Ishikawa (cell line): ENCODE results near the gene DNAH12.

Experiments
- CEBPB ChIP-seq: IDR thresholded peaks from 2 replicates; pipeline ENCODE4 v1.6.1; 2012
- CREB1 ChIP-seq: IDR thresholded peaks from 2 replicates; pipeline ENCODE4 v1.6.1; 2012; ENCODE audit warnings: low read depth
- EGR1 ChIP-seq: IDR thresholded peaks from 2 replicates; pipeline ENCODE4 v1.6.1; 2012
- EP300 ChIP-seq: IDR thresholded peaks from 2 replicates; pipeline ENCODE4 v1.6.1; 2012; ENCODE audit warnings: borderline replicate concordance
- FOXM1 ChIP-seq: IDR thresholded peaks from 2 replicates; pipeline ENCODE4 v1.6.1; 2012; ENCODE audit warnings: low read depth, borderline replicate concordance
- NFIC ChIP-seq: IDR thresholded peaks from 2 replicates; pipeline ENCODE4 v1.6.1; 2012
- RAD21 ChIP-seq: IDR thresholded peaks from 2 replicates; pipeline ENCODE4 v1.6.1; 2012; ENCODE audit warnings: low read depth
- TAF1 ChIP-seq: IDR thresholded peaks from 2 replicates; pipeline ENCODE4 v1.6.1; 2012; ENCODE audit warnings: low read depth, mild to moderate bottlenecking
- TCF12 ChIP-seq: IDR thresholded peaks from 2 replicates; pipeline ENCODE4 v1.6.1; 2012; ENCODE audit warnings: low read depth
- TEAD4 ChIP-seq: IDR thresholded peaks from 2 replicates; pipeline ENCODE4 v1.6.1; 2012
- YY1 ChIP-seq: IDR thresholded peaks from 2 replicates; pipeline ENCODE4 v1.6.1; 2012; ENCODE audit warnings: low read depth
- TF ChIP-seq, protein P1 (sequence below): IDR thresholded peaks from 2 replicates; pipeline ENCODE4 v1.6.1; 2012
- TF ChIP-seq, protein P2 (sequence below): IDR thresholded peaks from 2 replicates; pipeline ENCODE4 v1.6.1; 2012; ENCODE audit warnings: low read depth, mild to moderate bottlenecking

DNA sequence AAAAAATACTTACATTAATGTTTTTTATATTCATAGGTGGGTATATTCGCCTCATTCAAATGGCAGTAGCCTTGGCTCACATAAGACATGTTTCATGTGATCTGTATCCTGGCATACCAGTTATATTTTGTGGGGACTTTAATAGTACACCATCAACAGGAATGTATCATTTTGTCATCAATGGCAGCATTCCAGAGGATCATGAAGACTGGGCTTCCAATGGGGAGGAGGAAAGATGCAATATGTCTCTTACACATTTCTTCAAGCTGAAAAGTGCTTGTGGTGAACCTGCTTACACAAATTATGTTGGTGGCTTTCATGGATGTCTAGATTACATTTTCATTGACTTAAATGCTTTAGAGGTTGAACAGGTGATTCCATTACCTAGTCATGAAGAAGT lies 15.4 kb upstream of the DNAH12 start:
- TF ChIP-seq RAD21 (no peak), CEBPB (no peak), TCF12 (no peak), YY1 (no peak), NFIC (no peak), TAF1 (no peak), CREB1 (no peak), EP300 (no peak), TEAD4 (no peak), EGR1 (no peak), FOXM1 (no peak)
- TF ChIP-seq, protein P1, sequence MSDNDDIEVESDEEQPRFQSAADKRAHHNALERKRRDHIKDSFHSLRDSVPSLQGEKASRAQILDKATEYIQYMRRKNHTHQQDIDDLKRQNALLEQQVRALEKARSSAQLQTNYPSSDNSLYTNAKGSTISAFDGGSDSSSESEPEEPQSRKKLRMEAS, result no peak
- TF ChIP-seq, protein P2, sequence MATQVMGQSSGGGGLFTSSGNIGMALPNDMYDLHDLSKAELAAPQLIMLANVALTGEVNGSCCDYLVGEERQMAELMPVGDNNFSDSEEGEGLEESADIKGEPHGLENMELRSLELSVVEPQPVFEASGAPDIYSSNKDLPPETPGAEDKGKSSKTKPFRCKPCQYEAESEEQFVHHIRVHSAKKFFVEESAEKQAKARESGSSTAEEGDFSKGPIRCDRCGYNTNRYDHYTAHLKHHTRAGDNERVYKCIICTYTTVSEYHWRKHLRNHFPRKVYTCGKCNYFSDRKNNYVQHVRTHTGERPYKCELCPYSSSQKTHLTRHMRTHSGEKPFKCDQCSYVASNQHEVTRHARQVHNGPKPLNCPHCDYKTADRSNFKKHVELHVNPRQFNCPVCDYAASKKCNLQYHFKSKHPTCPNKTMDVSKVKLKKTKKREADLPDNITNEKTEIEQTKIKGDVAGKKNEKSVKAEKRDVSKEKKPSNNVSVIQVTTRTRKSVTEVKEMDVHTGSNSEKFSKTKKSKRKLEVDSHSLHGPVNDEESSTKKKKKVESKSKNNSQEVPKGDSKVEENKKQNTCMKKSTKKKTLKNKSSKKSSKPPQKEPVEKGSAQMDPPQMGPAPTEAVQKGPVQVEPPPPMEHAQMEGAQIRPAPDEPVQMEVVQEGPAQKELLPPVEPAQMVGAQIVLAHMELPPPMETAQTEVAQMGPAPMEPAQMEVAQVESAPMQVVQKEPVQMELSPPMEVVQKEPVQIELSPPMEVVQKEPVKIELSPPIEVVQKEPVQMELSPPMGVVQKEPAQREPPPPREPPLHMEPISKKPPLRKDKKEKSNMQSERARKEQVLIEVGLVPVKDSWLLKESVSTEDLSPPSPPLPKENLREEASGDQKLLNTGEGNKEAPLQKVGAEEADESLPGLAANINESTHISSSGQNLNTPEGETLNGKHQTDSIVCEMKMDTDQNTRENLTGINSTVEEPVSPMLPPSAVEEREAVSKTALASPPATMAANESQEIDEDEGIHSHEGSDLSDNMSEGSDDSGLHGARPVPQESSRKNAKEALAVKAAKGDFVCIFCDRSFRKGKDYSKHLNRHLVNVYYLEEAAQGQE, result no peak
